Mammary epithelial cell (primary cell): ENCODE measurements around the gene MT1E.

Experiments used
- EZH2 ChIP-seq: IDR thresholded peaks from 2 replicates; pipeline ENCODE4 v1.6.1; 2012; ENCODE audit warnings: low read length, inconsistent platforms, borderline replicate concordance
- TF ChIP-seq, protein P1 (sequence below), 2 donors: IDR thresholded peaks in 1 of 2; conservative IDR thresholded peaks in 1 of 2; 2 replicates each; pipeline ENCODE4 v1.5.1; 2011 to 2012; ENCODE audit warnings: inconsistent platforms in 2 of 2, low read length in 2 of 2, mild to moderate bottlenecking in 2 of 2, control low read depth in 1 of 2, low read depth in 1 of 2; ENCODE audit not compliant: insufficient read depth in 1 of 2; ENCODE audit errors: extremely low read depth in 1 of 2

DNA sequence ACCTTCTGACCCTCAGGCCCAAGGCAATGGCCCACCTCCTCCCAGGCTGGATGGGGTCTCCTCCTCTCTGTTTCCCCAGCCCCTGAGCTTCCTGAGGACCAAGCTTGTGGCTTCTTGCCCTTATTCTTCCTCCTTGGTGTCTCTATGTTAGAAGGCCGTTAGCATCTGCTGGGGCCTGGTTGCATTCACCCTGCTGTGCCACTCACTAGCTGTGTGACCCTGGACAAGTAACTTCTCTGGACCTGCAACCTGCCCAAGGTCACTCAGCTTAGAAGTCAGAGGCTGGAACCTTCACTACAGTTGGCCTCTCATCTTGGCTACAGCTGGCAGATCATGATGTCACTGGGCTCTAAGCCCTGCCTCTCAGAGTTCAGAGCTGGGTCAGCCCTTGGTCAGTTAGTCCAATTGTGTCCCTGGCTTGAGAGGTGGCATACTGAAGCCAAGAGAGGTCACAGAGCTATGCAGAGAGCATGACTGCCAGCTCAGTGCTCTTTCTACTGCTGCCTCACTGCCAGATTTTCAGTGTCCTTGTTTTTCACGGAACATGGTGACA lies 14.2 kb upstream of the MT1E start:
- TF ChIP-seq, protein P1, sequence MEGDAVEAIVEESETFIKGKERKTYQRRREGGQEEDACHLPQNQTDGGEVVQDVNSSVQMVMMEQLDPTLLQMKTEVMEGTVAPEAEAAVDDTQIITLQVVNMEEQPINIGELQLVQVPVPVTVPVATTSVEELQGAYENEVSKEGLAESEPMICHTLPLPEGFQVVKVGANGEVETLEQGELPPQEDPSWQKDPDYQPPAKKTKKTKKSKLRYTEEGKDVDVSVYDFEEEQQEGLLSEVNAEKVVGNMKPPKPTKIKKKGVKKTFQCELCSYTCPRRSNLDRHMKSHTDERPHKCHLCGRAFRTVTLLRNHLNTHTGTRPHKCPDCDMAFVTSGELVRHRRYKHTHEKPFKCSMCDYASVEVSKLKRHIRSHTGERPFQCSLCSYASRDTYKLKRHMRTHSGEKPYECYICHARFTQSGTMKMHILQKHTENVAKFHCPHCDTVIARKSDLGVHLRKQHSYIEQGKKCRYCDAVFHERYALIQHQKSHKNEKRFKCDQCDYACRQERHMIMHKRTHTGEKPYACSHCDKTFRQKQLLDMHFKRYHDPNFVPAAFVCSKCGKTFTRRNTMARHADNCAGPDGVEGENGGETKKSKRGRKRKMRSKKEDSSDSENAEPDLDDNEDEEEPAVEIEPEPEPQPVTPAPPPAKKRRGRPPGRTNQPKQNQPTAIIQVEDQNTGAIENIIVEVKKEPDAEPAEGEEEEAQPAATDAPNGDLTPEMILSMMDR (conservative IDR thresholded peaks at IDR 0.05 in 1 of 2, IDR thresholded peaks at IDR 0.05 in 1 of 2; ENCODE audit: extremely low read depth in 1 of 2, insufficient read depth in 1 of 2, low read depth in 1 of 2, low read length in 2 of 2): no peak
- no peak for TF ChIP-seq EZH2
